ENCODE results near the gene ATP8A2. TPM values are rescaled to one million over a fixed set of nuclear protein-coding genes. Genes with fewer than 3 reads are reported as not detected.

The ATP8A2 gene
- total and polyA plus RNA-seq, 4 donors: 0.01 to 0.08 (median 0.05) TPM; not detected in 1

DNA sequence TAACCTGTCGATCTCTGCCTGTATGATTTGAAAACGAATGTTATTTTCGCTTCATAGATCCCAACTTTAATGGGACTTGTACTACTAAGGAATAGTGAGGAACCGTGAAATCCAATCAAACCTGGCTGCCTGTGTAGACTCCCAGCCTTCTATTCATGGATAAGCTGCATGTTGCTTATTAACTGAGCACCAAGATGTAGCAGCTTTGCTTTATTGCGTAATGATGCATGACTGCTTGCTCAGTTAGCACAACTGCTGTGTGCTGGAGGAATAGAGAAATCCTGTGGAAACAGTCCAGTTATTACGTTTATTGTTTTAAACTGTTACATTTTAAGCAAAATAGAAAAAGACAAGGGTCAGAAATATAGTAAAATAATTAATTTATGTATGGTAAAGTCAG is 571.9 kb downstream of the ATP8A2 start (continued):
- TF ChIP-seq, protein P1, sequence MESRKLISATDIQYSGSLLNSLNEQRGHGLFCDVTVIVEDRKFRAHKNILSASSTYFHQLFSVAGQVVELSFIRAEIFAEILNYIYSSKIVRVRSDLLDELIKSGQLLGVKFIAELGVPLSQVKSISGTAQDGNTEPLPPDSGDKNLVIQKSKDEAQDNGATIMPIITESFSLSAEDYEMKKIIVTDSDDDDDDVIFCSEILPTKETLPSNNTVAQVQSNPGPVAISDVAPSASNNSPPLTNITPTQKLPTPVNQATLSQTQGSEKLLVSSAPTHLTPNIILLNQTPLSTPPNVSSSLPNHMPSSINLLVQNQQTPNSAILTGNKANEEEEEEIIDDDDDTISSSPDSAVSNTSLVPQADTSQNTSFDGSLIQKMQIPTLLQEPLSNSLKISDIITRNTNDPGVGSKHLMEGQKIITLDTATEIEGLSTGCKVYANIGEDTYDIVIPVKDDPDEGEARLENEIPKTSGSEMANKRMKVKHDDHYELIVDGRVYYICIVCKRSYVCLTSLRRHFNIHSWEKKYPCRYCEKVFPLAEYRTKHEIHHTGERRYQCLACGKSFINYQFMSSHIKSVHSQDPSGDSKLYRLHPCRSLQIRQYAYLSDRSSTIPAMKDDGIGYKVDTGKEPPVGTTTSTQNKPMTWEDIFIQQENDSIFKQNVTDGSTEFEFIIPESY (IDR thresholded peaks at IDR 0.05): no peak
- TF ChIP-seq NR2F2 (IDR thresholded peaks at IDR 0.05) (no peak), YY1 (IDR thresholded peaks at IDR 0.05) (no peak), FOXA1 (IDR thresholded peaks at IDR 0.05) (no peak), JUND (IDR thresholded peaks at IDR 0.05) (no peak), RAD21 (IDR thresholded peaks at IDR 0.05) (no peak)
- TF ChIP-seq, protein P2, sequence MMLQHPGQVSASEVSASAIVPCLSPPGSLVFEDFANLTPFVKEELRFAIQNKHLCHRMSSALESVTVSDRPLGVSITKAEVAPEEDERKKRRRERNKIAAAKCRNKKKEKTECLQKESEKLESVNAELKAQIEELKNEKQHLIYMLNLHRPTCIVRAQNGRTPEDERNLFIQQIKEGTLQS (IDR thresholded peaks at IDR 0.05): no peak

DNA sequence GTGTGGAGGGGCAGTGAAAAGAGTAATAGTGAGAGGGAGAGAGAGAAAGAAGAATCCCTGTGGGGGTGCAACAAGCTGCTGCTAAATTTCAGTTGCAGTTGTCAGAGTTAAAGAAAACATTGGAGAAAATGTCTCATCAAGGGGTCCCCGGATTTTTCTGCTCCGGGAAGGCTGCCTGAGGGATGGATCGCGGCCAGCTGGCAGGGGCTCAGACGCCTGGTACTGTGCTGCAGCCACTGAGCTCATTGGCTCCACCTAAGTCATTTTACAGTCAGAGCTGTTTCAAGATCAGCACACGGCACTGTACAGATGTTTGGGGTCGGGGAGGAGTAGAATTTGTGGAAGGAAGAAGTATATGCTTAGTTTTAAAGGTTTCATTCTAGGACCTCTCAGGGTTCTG is 573.8 kb downstream of the ATP8A2 start:
- no peak overlapping the region for H3K27ac ChIP-seq (ENCODE audit: low read depth in 1 of 2, low read length in 2 of 2)
- TF ChIP-seq RAD21 (IDR thresholded peaks at IDR 0.05) (no peak), JUND (IDR thresholded peaks at IDR 0.05) (no peak), HNF4G (IDR thresholded peaks at IDR 0.05) (no peak), YY1 (IDR thresholded peaks at IDR 0.05) (no peak), REST (IDR thresholded peaks at IDR 0.05) (no peak), TAF1 (conservative IDR thresholded peaks at IDR 0.05) (no peak), EGR1 (IDR thresholded peaks at IDR 0.05; ENCODE audit: low read depth in 2 of 2) (no peak), FOXA2 (IDR thresholded peaks at IDR 0.05) (no peak), NR2F2 (IDR thresholded peaks at IDR 0.05) (no peak), MAX (IDR thresholded peaks at IDR 0.05) (no peak), GABPA (IDR thresholded peaks at IDR 0.05 in 1 of 2, conservative IDR thresholded peaks at IDR 0.05 in 1 of 2) (no peak), FOXA1 (IDR thresholded peaks at IDR 0.05) (no peak), SP1 (IDR thresholded peaks at IDR 0.05) (no peak), HNF4A (conservative IDR thresholded peaks at IDR 0.05) (no peak), RXRA (IDR thresholded peaks at IDR 0.05) (no peak)
- TF ChIP-seq, protein P2 (IDR thresholded peaks at IDR 0.05): no peak
- TF ChIP-seq, protein P1 (IDR thresholded peaks at IDR 0.05): no peak
- TF ChIP-seq, protein P3, sequence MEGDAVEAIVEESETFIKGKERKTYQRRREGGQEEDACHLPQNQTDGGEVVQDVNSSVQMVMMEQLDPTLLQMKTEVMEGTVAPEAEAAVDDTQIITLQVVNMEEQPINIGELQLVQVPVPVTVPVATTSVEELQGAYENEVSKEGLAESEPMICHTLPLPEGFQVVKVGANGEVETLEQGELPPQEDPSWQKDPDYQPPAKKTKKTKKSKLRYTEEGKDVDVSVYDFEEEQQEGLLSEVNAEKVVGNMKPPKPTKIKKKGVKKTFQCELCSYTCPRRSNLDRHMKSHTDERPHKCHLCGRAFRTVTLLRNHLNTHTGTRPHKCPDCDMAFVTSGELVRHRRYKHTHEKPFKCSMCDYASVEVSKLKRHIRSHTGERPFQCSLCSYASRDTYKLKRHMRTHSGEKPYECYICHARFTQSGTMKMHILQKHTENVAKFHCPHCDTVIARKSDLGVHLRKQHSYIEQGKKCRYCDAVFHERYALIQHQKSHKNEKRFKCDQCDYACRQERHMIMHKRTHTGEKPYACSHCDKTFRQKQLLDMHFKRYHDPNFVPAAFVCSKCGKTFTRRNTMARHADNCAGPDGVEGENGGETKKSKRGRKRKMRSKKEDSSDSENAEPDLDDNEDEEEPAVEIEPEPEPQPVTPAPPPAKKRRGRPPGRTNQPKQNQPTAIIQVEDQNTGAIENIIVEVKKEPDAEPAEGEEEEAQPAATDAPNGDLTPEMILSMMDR (IDR thresholded peaks at IDR 0.05; ENCODE audit: low read depth, low read length, missing input control): no peak
- no peaks in the 10 kb centered on the region for H3K4me1 ChIP-seq (ENCODE audit: control insufficient read depth in 4 of 4, insufficient read depth in 4 of 4, low read length in 3 of 4)
- WGBS: 68% methylated on average over 7 of the region's 7 CpGs
- no peak overlapping the region for H3K4me3 ChIP-seq (ENCODE audit: low read depth in 1 of 3, low read length in 3 of 3)
- no peaks in the 10 kb centered on the region for H3K27me3 ChIP-seq (ENCODE audit: control insufficient read depth in 4 of 4, insufficient read depth in 4 of 4, low read length in 3 of 4)
- no peak overlapping the region for H3K9ac ChIP-seq (ENCODE audit: low read depth in 1 of 2, low read length in 2 of 2)
- H3K9me3 ChIP-seq (ENCODE audit: control insufficient read depth in 4 of 4, low read length in 3 of 4): peaks cover 0 to 9% (median under 1%) of the 10 kb centered on the region in 4 donors
- DNase-seq (ENCODE audit: low spot score): no peak
- H3K36me3 ChIP-seq (ENCODE audit: control insufficient read depth in 4 of 4, insufficient read depth in 3 of 4, low read depth in 1 of 4, low read length in 3 of 4): no peaks in the 10 kb centered on the region

Data from liver (tissue), 9 donors.